Stimulated activated CD4-positive, alpha-beta T cell treated with anti-CD3 and anti-CD28 coated beads, Interleukin-2, amount 100 ng/mL, for 48 hours (primary cell): Measurements from ENCODE around the gene DNMT3L.
"Not testable (repeated sequence)": the region's sequence is repeated elsewhere in the genome, so short reads cannot be mapped to it uniquely, and the experiment has no call there.

Source experiments
- DNase-seq, 2 donors: peaks; one replicate each; pipeline ENCODE4 v3.0.0-alpha.2; 2020

The DNMT3L gene

GRCh38 chr21:44241281-44241680 lies 20.4 kb downstream of the DNMT3L start:
- not testable (repeated sequence) for DNase-seq

GRCh38 chr21:44240842-44241241 lies 20.9 kb downstream of the DNMT3L start, which contains the start of gene ICOSLG:
Gene ICOSLG, minus strand, starts transcription at chr21:44240943. Its CDS starts 126 bp downstream, at chr21:44240817.
- not testable (repeated sequence) for DNase-seq

GRCh38 chr21:44240353-44240752 lies 21.3 kb downstream of the DNMT3L start:
- not testable (repeated sequence) for DNase-seq

- DNase-seq = not testable (repeated sequence)
Measured at GRCh38 chr21:44229561-44229960, 32.1 kb downstream of the DNMT3L start.

GRCh38 chr21:44228109-44228508 lies 33.6 kb downstream of the DNMT3L start:
- DNase-seq = not testable (repeated sequence)

- DNase-seq = not testable (repeated sequence)
Measured at GRCh38 chr21:44227614-44228013, 34.1 kb downstream of the DNMT3L start.

- DNase-seq = not testable (repeated sequence)
Measured at GRCh38 chr21:44225605-44226004, 36.1 kb downstream of the DNMT3L start.

GRCh38 chr21:44223334-44223733 lies 38.4 kb downstream of the DNMT3L start:
- not testable (repeated sequence) for DNase-seq

GRCh38 chr21:44220674-44221073 lies 41.0 kb downstream of the DNMT3L start:
- not testable (repeated sequence) for DNase-seq

GRCh38 chr21:44218461-44218860 lies 43.2 kb downstream of the DNMT3L start:
- DNase-seq = not testable (repeated sequence)

GRCh38 chr21:44211978-44212377 lies 49.7 kb downstream of the DNMT3L start:
- DNase-seq = not testable (repeated sequence)

GRCh38 chr21:44211574-44211973 lies 50.1 kb downstream of the DNMT3L start:
- not testable (repeated sequence) for DNase-seq

GRCh38 chr21:44207860-44208646 lies 53.6 kb downstream of the DNMT3L start:
- not testable (repeated sequence) for DNase-seq

- DNase-seq = not testable (repeated sequence)
Measured at GRCh38 chr21:44206698-44207676, 54.7 kb downstream of the DNMT3L start.

GRCh38 chr21:44206187-44206586 lies 55.5 kb downstream of the DNMT3L start:
- DNase-seq = not testable (repeated sequence)

GRCh38 chr21:44202590-44203299 lies 59.0 kb downstream of the DNMT3L start:
- not testable (repeated sequence) for DNase-seq

GRCh38 chr21:44199997-44200396 lies 61.7 kb downstream of the DNMT3L start:
- DNase-seq = not testable (repeated sequence)

- DNase-seq = no peak
Measured at GRCh38 chr21:44199448-44199847, 62.2 kb downstream of the DNMT3L start.

- not testable (repeated sequence) for DNase-seq
Measured at GRCh38 chr21:44197156-44197516, 64.6 kb downstream of the DNMT3L start.
